Activated naive CD8-positive, alpha-beta T cell treated with anti-CD3 and anti-CD28 coated beads, Interleukin-2, amount 50 U/mL, for 16 hours (primary cell): ENCODE data around the gene CAP2.
"Not testable (repeated sequence)": the region's sequence is repeated elsewhere in the genome, so short reads cannot be mapped to it uniquely, and the experiment has no call there.

Experiments
- DNase-seq: peaks from one replicate; pipeline ENCODE4 v3.0.0-alpha.2; 2020; ENCODE audit warnings: low read depth, low spot score

Gene CAP2

GRCh38 chr6:17396256-17396655 is 2.9 kb downstream of the CAP2 start:
- no peak for DNase-seq

- DNase-seq, result no peak
Measured at GRCh38 chr6:17397764-17398194, 4.4 kb downstream of the CAP2 start.

GRCh38 chr6:17405181-17405943 is 12.0 kb downstream of the CAP2 start:
- not testable (repeated sequence) for DNase-seq

DNA sequence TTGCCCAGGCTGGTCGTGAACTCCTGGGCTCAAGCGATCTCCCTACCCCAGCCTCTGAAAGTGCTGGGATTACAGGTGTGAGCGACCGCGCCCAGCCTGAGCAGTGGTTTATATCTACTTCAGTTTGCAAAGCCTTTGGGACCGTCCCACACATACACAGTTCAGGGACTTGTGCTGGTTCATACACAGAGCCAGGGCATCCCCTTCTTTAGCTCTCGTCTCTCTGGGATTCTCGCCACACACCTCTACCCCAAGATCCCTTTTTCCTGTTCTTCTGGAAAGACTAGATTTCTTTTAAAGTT is 12.5 kb downstream of the CAP2 start:
- DNase-seq, result no peak

DNA sequence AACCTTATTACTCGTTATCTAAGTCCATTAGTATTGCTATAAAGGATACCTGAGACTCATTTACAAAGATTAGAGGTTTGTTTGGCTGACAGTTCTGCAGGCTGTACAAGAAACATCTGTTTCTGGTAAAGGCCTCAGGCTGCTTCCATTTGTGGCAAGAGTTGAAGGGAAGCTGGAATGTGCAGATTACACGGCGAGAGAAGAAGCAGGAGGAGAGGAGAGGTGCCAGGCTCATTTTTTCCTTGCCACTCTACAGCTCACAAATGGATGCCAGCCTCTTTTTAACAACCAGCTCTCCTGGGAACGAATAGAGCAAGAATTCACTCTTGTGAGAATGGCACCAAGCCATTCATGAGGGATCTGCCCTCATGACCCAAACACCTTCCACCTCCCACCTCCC is 14.7 kb downstream of the CAP2 start:
- DNase-seq, result no peak

GRCh38 chr6:17410281-17410680 is 16.9 kb downstream of the CAP2 start:
- DNase-seq, result no peak

- DNase-seq, result no peak
Measured at GRCh38 chr6:17413313-17413750, 19.9 kb downstream of the CAP2 start.

DNA sequence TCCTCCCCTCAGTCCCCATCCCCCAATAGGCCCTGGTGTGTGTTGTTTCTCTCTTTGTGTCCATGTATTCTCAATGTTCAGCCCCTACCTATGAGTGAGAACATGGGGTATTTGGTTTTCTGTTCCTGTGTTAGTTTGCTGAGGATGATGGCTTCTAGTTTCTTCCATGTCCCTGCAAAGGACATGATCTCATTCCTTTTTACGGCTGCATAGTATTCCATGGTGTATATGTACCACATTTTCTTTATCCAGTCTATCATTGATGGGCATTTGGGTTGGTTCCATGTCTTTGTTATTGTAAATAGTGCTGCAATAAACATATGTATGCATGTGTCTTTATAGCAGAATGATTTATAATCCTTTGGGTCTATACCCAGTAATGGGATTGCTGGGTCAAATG is 21.0 kb downstream of the CAP2 start:
- not testable (repeated sequence) for DNase-seq

GRCh38 chr6:17415321-17415720 is 21.9 kb downstream of the CAP2 start:
- no peak for DNase-seq

DNA sequence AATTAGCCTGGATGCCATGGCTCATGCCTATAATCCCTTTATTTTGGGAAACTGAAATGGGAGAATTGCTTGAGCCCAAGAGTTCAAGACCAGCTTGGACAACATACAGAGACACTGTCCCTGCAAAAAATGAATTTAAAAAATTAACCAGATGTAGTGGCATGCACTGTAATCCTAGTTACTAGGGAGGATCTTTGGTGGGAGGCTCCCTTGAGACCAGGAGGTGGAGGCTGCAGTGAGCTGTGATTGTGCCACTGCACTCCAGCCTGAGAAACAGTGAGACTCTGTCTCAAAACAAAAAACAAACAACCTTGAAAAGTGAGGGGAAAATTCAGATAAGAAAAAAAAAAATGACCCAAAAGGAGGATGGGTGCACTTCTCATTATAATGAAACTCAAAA is 23.4 kb downstream of the CAP2 start:
- DNase-seq, result no peak

- no peak for DNase-seq
Measured at GRCh38 chr6:17417817-17418216, 24.4 kb downstream of the CAP2 start.

DNA sequence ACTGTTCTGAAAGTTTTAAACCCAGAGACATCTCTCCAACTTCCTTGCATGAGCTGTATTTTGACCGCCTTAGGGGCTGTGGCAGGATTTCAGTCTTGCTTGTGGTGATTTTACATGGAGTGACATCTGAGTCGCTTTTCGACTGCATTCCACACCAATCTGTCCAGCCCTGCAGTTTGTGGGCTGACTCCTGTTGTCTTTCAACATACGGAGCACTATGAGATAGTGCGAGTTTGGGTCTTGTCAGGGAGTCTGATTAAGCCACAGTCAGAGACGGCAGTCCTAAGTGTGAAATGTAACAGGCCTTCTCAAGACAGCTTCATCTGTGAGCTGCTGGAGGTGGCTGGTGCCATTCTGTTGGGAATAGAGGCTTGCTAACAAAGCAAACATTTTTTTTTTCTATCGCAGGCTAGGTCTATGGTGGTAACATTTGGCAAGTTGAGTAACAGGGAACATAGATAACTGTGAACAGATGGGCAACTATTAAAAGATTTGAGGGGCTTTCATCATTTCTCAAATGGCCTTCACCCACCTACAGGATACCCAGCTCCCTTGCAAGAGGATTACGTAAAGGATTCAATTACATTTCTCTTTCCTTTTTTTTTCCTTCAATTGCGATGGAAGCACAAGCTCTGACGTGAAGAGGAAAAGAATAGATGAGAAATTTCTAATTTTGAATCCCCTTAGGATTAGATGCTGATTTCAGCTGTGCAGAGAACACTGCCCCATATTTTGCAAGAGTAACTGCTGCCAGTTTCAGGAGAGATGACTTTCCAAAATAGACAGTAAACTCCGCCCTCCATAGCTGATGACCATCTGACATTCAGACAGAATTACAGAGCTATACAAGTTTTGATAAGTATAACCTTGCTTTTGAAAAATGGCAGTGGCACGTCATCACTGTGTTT is 25.1 kb downstream of the CAP2 start:
- DNase-seq, result no peak

DNA sequence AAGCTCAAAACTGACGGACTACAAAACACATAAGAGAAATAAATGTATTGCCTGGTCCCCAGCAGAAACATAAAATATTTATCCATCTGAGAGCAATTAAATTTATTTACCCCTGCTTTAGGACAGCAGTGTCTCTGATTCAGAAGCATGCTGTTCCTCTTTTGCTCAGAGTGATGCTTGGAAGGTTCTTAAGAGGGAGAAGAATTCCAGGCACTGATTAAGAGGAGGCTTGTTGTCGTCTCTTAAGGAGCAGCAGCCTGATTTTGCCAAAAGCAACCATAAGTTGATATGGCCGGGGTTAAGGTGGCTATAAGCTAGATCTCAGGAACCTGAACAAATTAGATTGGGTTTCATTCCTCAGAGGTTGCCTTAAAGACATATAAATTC is 25.8 kb downstream of the CAP2 start:
- DNase-seq, result no peak

DNA sequence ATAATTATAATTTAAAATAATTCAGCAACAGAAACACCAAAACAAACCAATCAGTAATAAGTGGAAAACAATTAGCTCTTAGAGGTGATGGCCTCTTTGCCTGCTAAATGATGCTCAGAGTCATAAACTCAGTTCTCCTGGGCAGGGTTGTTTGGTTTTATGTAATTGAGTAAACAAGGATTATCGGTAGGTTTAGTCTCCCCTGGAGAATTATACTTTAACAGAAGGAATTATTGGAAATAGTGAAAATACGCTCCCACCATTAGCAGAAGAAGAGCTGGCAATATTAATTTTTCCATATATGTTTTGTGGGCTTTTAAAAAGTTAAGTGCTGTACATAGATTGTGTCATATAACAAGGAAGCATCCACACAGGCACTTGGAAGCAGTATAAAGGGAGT is 27.0 kb downstream of the CAP2 start:
- no peak for DNase-seq

DNA sequence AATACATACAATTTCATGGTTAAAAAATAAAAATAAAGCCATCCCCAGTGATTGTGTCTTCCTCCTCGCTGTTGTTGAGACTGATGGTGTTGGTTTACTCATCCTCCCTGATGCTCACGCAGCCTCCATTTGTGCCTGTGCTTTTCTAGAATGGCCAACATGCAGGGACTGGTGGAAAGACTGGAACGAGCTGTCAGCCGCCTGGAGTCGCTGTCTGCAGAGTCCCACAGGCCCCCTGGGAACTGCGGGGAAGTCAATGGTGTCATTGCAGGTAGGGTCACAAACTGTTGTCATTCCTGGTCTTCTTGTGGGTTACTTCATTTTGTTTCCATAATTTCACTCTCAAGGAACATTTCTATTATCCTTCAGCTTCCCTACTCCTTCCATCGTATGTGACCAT is 28.0 kb downstream of the CAP2 start:
- DNase-seq, result no peak

DNA sequence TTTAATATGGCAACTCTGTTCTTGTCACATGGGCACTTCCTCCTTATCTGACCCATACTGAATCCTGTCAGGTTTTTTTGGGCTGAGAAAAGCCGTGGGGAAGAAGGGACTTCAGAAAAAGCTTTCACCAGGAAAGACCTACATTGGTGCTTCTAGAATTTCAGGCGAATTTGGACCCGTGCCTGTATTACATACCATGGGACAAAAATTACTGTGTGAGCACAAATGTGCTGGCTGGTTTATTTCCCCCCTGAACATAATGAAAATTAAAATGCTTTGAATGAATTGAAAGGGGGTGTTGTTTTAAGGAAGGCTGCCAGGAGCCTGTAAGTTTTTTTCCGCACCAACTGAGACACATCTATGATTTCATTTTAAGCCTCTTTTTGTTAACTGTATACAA is 29.6 kb downstream of the CAP2 start:
- no peak for DNase-seq

GRCh38 chr6:17427062-17427461 is 33.7 kb downstream of the CAP2 start:
- DNase-seq, result no peak

DNA sequence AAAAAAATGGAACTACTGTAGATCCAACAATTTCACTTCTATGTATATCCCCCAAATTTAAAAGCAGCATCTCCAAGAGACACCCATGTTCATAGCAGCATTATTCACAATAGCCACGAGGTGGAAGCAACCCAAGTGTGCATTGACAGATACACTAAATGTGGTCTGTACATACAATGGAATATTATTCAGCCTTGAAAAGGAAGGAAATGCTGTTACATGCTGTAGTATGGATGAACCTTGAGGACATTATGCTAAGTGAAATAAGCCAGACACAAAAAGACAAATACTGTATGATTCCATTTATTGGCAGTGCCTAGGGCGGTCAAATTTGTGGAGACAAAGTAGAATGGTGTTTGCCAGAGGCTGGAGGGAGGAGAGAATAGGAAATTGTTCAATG is 34.2 kb downstream of the CAP2 start:
- no peak for DNase-seq

GRCh38 chr6:17428595-17429120 is 35.3 kb downstream of the CAP2 start:
- not testable (repeated sequence) for DNase-seq

DNA sequence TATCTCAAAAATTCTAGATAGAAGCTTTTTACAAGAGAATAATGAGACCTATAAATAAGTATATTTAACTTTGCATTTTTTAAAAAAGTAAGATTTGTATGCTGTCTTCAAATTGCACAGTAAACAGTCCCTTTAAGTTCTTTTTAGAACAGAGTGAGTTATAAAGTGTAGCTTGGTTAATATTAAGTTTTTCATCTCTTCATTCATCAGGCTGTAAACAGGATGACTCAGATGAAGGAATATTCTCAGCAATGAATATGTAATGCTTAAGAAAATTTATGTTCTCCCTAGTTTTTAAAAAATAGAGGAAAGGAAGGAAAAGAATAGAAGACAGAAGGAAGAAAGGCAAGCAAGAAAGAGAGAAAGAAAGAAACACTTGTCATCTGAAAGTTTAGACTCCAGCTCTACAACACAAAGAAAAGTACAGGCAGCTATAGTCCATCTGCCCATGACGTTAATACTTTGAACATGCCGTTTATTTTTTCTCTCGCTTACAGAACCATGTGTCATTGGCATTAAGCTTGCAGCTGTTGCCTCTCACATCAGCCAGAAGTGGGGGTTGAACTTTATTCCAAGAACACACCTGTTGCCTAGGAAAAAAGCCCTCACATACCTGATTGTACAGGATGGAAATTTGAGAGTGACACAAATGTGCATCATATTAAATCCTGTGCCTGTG is 36.1 kb downstream of the CAP2 start:
- DNase-seq, result no peak

- no peak for DNase-seq
Measured at GRCh38 chr6:17431581-17431980, 38.2 kb downstream of the CAP2 start.

DNA sequence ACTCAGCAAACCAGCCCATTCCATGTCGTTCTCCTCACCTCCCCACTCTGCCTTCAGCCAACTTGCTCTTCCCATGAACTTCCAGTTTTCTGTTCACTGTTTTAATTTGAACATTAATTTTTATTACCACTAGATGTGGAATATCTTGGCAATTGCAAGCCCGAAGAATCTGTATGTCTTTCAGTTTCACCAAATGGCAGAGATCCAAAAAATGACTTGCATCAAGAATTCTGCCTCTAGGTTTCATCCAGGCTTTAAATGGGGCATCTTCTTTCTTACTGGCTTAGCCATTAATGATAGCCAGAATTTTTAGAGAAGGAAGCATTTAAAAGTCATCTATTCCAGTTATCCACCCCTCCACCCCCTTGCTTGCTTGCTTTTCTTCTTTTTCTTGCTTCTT is 39.0 kb downstream of the CAP2 start:
- no peak for DNase-seq
